Measurements from ENCODE around the gene ANK3. TPM values are rescaled to one million over a fixed set of nuclear protein-coding genes. Genes with fewer than 3 reads are reported as not detected.

Gene ANK3
- total RNA-seq, 1 donor from 2014 or later: 12.6 TPM

DNA sequence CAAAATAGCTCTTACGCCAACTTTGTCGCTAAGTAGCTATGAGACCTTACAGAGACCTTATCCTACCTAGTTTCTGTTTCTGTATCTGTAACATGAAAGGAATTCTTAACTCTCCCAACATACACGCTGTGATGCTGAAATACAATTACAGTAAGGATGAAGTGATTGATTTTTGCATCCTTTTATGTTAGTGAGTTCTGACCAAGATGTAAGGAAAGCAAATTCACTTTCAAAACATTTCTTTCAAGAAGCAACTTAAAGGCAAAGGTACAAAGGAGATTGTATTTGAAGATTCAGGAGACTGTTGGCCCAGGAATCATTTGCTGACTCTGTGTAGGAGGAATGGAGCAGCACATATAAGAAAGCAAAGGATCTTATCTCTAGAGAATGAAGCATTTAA, 7.1 kb upstream of the ANK3 start:
- Mint-ChIP-seq H3K27ac (ENCODE audit: unreplicated experiment) (no peak overlapping the region), H3K4me3 (ENCODE audit: unreplicated experiment) (no peak overlapping the region), H3K9me3 (ENCODE audit: unreplicated experiment) (no peaks in the 10 kb centered on the region), H3K4me1 (ENCODE audit: unreplicated experiment) (no peaks in the 10 kb centered on the region), H3K27me3 (ENCODE audit: unreplicated experiment) (no peaks in the 10 kb centered on the region), H3K36me3 (ENCODE audit: low read depth, unreplicated experiment) (no peaks in the 10 kb centered on the region)
- TF ChIP-seq, protein P1, sequence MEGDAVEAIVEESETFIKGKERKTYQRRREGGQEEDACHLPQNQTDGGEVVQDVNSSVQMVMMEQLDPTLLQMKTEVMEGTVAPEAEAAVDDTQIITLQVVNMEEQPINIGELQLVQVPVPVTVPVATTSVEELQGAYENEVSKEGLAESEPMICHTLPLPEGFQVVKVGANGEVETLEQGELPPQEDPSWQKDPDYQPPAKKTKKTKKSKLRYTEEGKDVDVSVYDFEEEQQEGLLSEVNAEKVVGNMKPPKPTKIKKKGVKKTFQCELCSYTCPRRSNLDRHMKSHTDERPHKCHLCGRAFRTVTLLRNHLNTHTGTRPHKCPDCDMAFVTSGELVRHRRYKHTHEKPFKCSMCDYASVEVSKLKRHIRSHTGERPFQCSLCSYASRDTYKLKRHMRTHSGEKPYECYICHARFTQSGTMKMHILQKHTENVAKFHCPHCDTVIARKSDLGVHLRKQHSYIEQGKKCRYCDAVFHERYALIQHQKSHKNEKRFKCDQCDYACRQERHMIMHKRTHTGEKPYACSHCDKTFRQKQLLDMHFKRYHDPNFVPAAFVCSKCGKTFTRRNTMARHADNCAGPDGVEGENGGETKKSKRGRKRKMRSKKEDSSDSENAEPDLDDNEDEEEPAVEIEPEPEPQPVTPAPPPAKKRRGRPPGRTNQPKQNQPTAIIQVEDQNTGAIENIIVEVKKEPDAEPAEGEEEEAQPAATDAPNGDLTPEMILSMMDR (IDR thresholded peaks at IDR 0.05; ENCODE audit: unreplicated experiment): no peak
- no peak for DNase-seq (ENCODE audit: low spot score)

DNA sequence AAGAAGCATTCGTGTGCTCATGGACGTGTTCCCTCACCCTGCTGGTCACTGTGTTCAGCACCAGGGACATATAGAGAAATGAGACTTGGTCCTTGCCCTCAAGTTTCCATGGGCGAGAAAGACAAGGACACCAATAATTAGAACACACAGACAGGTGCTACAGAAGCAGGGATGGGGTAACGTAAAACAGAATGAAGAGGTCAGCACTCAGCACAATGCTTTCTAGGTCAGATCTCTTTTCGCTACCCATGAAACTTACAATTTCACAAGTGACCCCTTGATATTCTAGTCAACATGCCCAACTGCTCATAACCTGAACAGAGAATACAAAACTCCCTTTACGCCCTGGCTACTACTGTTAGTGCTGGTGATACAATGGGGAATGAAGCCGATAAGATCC, 6.0 kb upstream of the ANK3 start:
- Mint-ChIP-seq H3K27me3 (ENCODE audit: unreplicated experiment) (no peaks in the 10 kb centered on the region), H3K27ac (ENCODE audit: unreplicated experiment) (no peak overlapping the region), H3K4me1 (ENCODE audit: unreplicated experiment) (no peaks in the 10 kb centered on the region), H3K4me3 (ENCODE audit: unreplicated experiment) (no peak overlapping the region), H3K9me3 (ENCODE audit: unreplicated experiment) (no peaks in the 10 kb centered on the region), H3K36me3 (ENCODE audit: low read depth, unreplicated experiment) (no peaks in the 10 kb centered on the region)
- no peak for DNase-seq (ENCODE audit: low spot score)
- TF ChIP-seq, protein P1 (IDR thresholded peaks at IDR 0.05; ENCODE audit: unreplicated experiment): no peak

DNA sequence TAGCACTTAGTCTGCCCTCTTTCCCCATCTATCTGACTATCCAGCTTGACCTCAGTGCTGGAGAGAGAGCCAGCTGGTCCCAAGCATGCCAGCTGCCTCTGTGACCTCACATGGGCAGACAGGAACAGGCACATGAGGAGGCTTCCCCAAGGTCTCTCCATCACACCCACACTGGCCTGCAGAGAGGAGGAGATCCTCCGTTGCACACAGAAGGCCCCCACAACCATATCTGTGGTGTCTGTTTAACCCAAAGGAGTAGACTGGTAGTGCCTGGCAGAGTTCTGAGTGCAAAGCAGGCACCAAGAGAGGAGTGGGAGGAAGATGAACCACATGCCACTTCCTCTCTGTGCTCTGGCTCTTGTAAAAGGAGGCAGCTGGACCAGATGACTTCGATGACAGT, 4.8 kb upstream of the ANK3 start:
- no peaks in the 10 kb centered on the region for H3K9me3 Mint-ChIP-seq (ENCODE audit: unreplicated experiment)
- H3K36me3 Mint-ChIP-seq (ENCODE audit: low read depth, unreplicated experiment): no peaks in the 10 kb centered on the region
- no peak for DNase-seq (ENCODE audit: low spot score)
- peaks cover under 1% of the 10 kb centered on the region for H3K4me1 Mint-ChIP-seq (ENCODE audit: unreplicated experiment)
- H3K4me3 Mint-ChIP-seq (ENCODE audit: unreplicated experiment): no peak overlapping the region
- no peak overlapping the region for H3K27ac Mint-ChIP-seq (ENCODE audit: unreplicated experiment)
- H3K27me3 Mint-ChIP-seq (ENCODE audit: unreplicated experiment): no peaks in the 10 kb centered on the region
- TF ChIP-seq, protein P1 (IDR thresholded peaks at IDR 0.05; ENCODE audit: unreplicated experiment): no peak

DNA sequence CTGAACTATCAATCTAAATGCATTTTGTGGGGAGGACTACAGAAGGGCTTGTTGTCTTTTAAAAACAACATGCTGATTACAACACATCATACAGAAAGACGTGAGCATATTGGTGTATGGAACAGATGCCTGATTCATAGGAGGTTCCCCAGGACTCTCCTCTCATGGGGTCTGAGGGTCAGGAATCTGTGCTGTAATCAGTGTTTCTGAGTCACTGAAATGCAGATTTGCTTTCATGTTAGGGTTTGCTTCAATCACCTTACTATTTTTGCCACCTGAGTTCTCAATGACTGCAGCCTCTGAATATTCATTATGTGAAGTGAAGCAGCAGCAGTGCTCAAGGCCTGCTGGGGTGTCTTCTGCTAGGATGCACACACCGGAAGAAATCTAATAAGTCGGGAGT, 550 bp upstream of the ANK3 start:
- Mint-ChIP-seq H3K36me3 (ENCODE audit: low read depth, unreplicated experiment) (no peaks in the 10 kb centered on the region), H3K27me3 (ENCODE audit: unreplicated experiment) (no peaks in the 10 kb centered on the region), H3K4me1 (ENCODE audit: unreplicated experiment) (peaks cover 13% of the 10 kb centered on the region), H3K27ac (ENCODE audit: unreplicated experiment) (no peak overlapping the region), H3K9me3 (ENCODE audit: unreplicated experiment) (no peaks in the 10 kb centered on the region), H3K4me3 (ENCODE audit: unreplicated experiment) (no peak overlapping the region)
- TF ChIP-seq, protein P1 (IDR thresholded peaks at IDR 0.05; ENCODE audit: unreplicated experiment): no peak
- no peak for DNase-seq (ENCODE audit: low spot score)

DNA sequence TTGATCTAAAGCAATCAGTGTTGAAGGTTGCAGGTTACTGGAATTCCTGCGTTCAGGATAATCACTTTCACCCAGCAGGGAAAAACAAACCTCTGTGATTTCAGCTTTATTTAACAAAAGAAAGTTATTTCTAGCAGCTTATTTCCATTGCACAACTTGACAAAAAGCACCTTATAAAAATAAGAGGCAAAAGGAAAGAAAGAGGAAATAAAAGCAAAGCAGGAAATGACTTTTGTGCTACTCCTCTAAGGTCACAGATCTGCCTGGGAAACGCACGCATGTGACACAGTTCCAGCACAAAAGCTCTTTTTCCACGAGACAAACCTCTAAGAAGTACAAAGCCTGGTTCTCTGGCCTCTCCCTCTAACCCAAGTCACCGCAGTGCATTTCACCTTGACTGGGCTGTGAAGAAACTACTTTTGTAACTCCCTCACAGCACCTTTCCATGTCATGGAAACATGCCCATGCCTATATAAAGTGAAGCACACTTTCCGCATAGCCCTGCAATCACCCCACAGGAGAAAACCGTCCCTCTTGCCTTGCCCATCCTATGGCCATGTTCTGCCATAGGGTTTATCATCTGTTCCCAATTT, 870 bp downstream of the ANK3 start:
- Mint-ChIP-seq H3K9me3 (ENCODE audit: unreplicated experiment) (no peaks in the 10 kb centered on the region), H3K4me3 (ENCODE audit: unreplicated experiment) (no peak overlapping the region), H3K36me3 (ENCODE audit: low read depth, unreplicated experiment) (no peaks in the 10 kb centered on the region), H3K27me3 (ENCODE audit: unreplicated experiment) (no peaks in the 10 kb centered on the region), H3K27ac (ENCODE audit: unreplicated experiment) (peak overlapping the region; percentile 44), H3K4me1 (ENCODE audit: unreplicated experiment) (peaks cover 19% of the 10 kb centered on the region)
- DNase-seq (ENCODE audit: low spot score): no peak
- TF ChIP-seq, protein P1 (IDR thresholded peaks at IDR 0.05; ENCODE audit: unreplicated experiment): no peak

Measured in endothelial cell (in vitro differentiated cells).